K562 (cell line): ENCODE data around the gene USP16. TPM values are rescaled to one million over a fixed set of nuclear protein-coding genes. Genes with fewer than 3 reads are reported as not detected.
A peak's percentile ranks its signal among the peaks of the same experiment; 100 is the strongest.

ENCODE experiments used
- RBFOX2 ChIP-seq: fragments of 200-400 bp; formaldehyde crosslinking; IDR thresholded peaks from 2 replicates; pipeline ENCODE4 v1.6.1; 2017; ENCODE audit warnings: low read depth, mild to moderate bottlenecking, low read length, moderate library complexity
- RFX1 ChIP-seq: fragments of 450-650 bp; IDR thresholded peaks from 2 replicates; pipeline ENCODE4 v1.6.1; 2016; ENCODE audit warnings: mild to moderate bottlenecking, moderate library complexity
- TARDBP ChIP-seq: fragments of 450-650 bp; IDR thresholded peaks from 2 replicates; pipeline ENCODE4 v1.6.1; 2016
- ZFP91 ChIP-seq: sonication (generic); formaldehyde crosslinking; IDR thresholded peaks from 2 replicates; pipeline ENCODE4 v1.8.0; 2022; ENCODE audit warnings: mild to moderate bottlenecking, missing genetic modification reagents
- polyA plus RNA-seq, 8 experiments: library from polyadenylated mRNA; depleted of rRNA in 4 of 8; stranded (reverse) in 5 of 8; unstranded in 3 of 8; fragments of >200 nt; fragmentation: Nextera tagmentation in 2 of 8; fragmentation: Illumina TruSeq in 1 of 8; extraction: Ambion mirVana in 2 of 8; extraction: Trizol in 1 of 8; gene quantifications; 2 replicates each; pipeline versions ENCODE4 v1.2.1 to v1.2.3, GENCODE V29; 2011 to 2014; ENCODE audit warnings: inconsistent platforms in 1 of 8, missing spikeins in 1 of 8
- total RNA-seq, 7 experiments: library from RNA; depleted of rRNA in 6 of 7; stranded (reverse); fragments of >200 nt in 6 of 7; fragmentation: Illumina TruSeq in 2 of 7; extraction: Trizol in 2 of 7; gene quantifications; 2 replicates each; pipeline versions ENCODE4 v1.2.1 to v1.2.3, GENCODE V29; 2011 to 2021; ENCODE audit warnings: low replicate concordance in 1 of 7
- TF ChIP-seq, protein P1 (sequence below): fragments of 200-800 bp; sonication (Bioruptor generic); IDR thresholded peaks from 2 replicates; pipeline ENCODE4 v1.6.1; 2016; ENCODE audit warnings: missing genetic modification characterization, missing compliant biosample characterization

USP16 gene
- total and polyA plus RNA-seq, 9 of the 15 experiments (the other 6 are each of a cell fraction or from before 2014, with no cell fraction given): 38.4 to 90.9 (median 62.8) TPM

GRCh38 chr21:28992526-28993292 lies 31.8 kb upstream of the USP16 start, which contains the start of gene LTN1 (continued):
- TF ChIP-seq, protein P1, sequence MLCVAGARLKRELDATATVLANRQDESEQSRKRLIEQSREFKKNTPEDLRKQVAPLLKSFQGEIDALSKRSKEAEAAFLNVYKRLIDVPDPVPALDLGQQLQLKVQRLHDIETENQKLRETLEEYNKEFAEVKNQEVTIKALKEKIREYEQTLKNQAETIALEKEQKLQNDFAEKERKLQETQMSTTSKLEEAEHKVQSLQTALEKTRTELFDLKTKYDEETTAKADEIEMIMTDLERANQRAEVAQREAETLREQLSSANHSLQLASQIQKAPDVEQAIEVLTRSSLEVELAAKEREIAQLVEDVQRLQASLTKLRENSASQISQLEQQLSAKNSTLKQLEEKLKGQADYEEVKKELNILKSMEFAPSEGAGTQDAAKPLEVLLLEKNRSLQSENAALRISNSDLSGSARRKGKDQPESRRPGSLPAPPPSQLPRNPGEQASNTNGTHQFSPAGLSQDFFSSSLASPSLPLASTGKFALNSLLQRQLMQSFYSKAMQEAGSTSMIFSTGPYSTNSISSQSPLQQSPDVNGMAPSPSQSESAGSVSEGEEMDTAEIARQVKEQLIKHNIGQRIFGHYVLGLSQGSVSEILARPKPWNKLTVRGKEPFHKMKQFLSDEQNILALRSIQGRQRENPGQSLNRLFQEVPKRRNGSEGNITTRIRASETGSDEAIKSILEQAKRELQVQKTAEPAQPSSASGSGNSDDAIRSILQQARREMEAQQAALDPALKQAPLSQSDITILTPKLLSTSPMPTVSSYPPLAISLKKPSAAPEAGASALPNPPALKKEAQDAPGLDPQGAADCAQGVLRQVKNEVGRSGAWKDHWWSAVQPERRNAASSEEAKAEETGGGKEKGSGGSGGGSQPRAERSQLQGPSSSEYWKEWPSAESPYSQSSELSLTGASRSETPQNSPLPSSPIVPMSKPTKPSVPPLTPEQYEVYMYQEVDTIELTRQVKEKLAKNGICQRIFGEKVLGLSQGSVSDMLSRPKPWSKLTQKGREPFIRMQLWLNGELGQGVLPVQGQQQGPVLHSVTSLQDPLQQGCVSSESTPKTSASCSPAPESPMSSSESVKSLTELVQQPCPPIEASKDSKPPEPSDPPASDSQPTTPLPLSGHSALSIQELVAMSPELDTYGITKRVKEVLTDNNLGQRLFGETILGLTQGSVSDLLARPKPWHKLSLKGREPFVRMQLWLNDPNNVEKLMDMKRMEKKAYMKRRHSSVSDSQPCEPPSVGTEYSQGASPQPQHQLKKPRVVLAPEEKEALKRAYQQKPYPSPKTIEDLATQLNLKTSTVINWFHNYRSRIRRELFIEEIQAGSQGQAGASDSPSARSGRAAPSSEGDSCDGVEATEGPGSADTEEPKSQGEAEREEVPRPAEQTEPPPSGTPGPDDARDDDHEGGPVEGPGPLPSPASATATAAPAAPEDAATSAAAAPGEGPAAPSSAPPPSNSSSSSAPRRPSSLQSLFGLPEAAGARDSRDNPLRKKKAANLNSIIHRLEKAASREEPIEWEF (CRISPR knock-in tag): no peak
- TF ChIP-seq ZFP91 (CRISPR knock-in tag) (peak; percentile 67; the same call in 1 of the 2 replicates), RFX1 (no peak), TARDBP (no peak), RBFOX2 (peak; percentile 98)
